NB4 (cell line): ENCODE data around the gene TIMM17B.
"Not testable (repeated sequence)": the region's sequence is repeated elsewhere in the genome, so short reads cannot be mapped to it uniquely, and the experiment has no call there.

Experiments used
- MYC ChIP-seq: IDR thresholded peaks from 2 replicates; pipeline ENCODE4 v1.6.1; 2011; ENCODE audit warnings: low read depth, low read length
- POLR2A ChIP-seq: IDR thresholded peaks from 2 replicates; pipeline ENCODE4 v1.6.1; 2011; ENCODE audit warnings: mild to moderate bottlenecking; ENCODE audit not compliant: insufficient read length; ENCODE audit errors: extremely low read depth
- TF ChIP-seq, protein P1 (sequence below): IDR thresholded peaks from one replicate; pipeline ENCODE4 v1.5.1; 2012; ENCODE audit warnings: low read depth, low read length
- TF ChIP-seq, protein P2 (sequence below): IDR thresholded peaks from 2 replicates; pipeline ENCODE4 v1.6.1; 2011; ENCODE audit warnings: low read depth, low read length

DNA sequence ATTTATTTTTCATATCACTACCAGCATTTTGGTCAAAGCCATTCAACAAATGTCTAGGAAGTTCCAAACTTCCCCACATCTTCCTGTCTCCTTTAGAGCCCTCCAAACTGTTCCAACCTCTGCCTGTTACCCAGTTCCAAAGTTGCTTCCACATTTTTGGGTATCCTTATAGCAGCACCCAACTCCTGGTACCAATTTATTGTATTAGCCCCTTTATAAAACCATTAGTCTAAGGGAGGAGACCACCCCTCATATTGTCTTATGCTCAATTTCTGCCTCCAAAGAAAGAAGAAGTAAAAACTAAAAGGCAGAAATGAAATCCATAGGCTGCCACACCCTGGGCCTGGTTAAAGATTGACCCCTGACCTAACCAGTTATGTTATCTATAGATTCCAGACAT, 44.1 kb downstream of the TIMM17B start:
- TF ChIP-seq, protein P1, sequence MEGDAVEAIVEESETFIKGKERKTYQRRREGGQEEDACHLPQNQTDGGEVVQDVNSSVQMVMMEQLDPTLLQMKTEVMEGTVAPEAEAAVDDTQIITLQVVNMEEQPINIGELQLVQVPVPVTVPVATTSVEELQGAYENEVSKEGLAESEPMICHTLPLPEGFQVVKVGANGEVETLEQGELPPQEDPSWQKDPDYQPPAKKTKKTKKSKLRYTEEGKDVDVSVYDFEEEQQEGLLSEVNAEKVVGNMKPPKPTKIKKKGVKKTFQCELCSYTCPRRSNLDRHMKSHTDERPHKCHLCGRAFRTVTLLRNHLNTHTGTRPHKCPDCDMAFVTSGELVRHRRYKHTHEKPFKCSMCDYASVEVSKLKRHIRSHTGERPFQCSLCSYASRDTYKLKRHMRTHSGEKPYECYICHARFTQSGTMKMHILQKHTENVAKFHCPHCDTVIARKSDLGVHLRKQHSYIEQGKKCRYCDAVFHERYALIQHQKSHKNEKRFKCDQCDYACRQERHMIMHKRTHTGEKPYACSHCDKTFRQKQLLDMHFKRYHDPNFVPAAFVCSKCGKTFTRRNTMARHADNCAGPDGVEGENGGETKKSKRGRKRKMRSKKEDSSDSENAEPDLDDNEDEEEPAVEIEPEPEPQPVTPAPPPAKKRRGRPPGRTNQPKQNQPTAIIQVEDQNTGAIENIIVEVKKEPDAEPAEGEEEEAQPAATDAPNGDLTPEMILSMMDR: not testable (repeated sequence)
- not testable (repeated sequence) for TF ChIP-seq POLR2A, MYC
- TF ChIP-seq, protein P2, sequence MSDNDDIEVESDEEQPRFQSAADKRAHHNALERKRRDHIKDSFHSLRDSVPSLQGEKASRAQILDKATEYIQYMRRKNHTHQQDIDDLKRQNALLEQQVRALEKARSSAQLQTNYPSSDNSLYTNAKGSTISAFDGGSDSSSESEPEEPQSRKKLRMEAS: not testable (repeated sequence)
